ENCODE results near the gene MAMLD1.

MAMLD1 gene

GRCh38 chrX:150352581-150352980, 10.5 kb upstream of the MAMLD1 start:
- DNase-seq (ENCODE audit: low spot score): no peak

- no peak for DNase-seq (ENCODE audit: low spot score)
These were observed 7.2 kb upstream of the MAMLD1 start for GRCh38 chrX:150355913-150356312.

- DNase-seq (ENCODE audit: low spot score): no peak
These were observed 5.3 kb upstream of the MAMLD1 start for GRCh38 chrX:150357790-150358189.

GRCh38 chrX:150358651-150359050, 4.5 kb upstream of the MAMLD1 start:
- DNase-seq (ENCODE audit: low spot score): no peak

GRCh38 chrX:150360331-150360730, 2.8 kb upstream of the MAMLD1 start:
- DNase-seq (ENCODE audit: low spot score): no peak

GRCh38 chrX:150361070-150361776, 1.9 kb upstream of the MAMLD1 start:
- DNase-seq (ENCODE audit: low spot score): no peak

- no peak for DNase-seq (ENCODE audit: low spot score)
These were observed 1.3 kb upstream of the MAMLD1 start for GRCh38 chrX:150361777-150362351.

GRCh38 chrX:150363561-150364346, 637 bp downstream of the MAMLD1 start:
- DNase-seq (ENCODE audit: low spot score): peak; percentile 14

- DNase-seq (ENCODE audit: low spot score): peak; percentile 11
These were observed 1.4 kb downstream of the MAMLD1 start for GRCh38 chrX:150364347-150365050.

- DNase-seq (ENCODE audit: low spot score): peak; percentile 39
These were observed 2.2 kb downstream of the MAMLD1 start for GRCh38 chrX:150365051-150365989.

- DNase-seq (ENCODE audit: low spot score): peak; percentile 39
These were observed 3.1 kb downstream of the MAMLD1 start for GRCh38 chrX:150365990-150366911.

GRCh38 chrX:150366951-150367545, 3.9 kb downstream of the MAMLD1 start:
- DNase-seq (ENCODE audit: low spot score): peak; percentile 46

- no peak for DNase-seq (ENCODE audit: low spot score)
These were observed 7.6 kb downstream of the MAMLD1 start for GRCh38 chrX:150370589-150371312.

- no peak for DNase-seq (ENCODE audit: low spot score)
These were observed 8.8 kb downstream of the MAMLD1 start for GRCh38 chrX:150371877-150372276.

GRCh38 chrX:150372280-150372679, 9.2 kb downstream of the MAMLD1 start:
- DNase-seq (ENCODE audit: low spot score): no peak

GRCh38 chrX:150372756-150373155, 9.6 kb downstream of the MAMLD1 start:
- DNase-seq (ENCODE audit: low spot score): no peak

GRCh38 chrX:150375243-150375770, 12.2 kb downstream of the MAMLD1 start:
- DNase-seq (ENCODE audit: low spot score): no peak

GRCh38 chrX:150377005-150377404, 13.9 kb downstream of the MAMLD1 start:
- no peak for DNase-seq (ENCODE audit: low spot score)

GRCh38 chrX:150405006-150405405, 41.9 kb downstream of the MAMLD1 start:
- no peak for DNase-seq (ENCODE audit: low spot score)

All from RKO (cell line).